Fibroblast of mammary gland (primary cell): ENCODE results near the gene AOPEP.
"Not testable (repeated sequence)": the region's sequence is repeated elsewhere in the genome, so short reads cannot be mapped to it uniquely, and the experiment has no call there.

Experiments used
- DNase-seq: peaks from one replicate; pipeline ENCODE4 v3.0.0-alpha.2; 2010; ENCODE audit warnings: low read depth
- H3K4me3 ChIP-seq: 2 replicates; pipeline ENCODE4 v1.5.1; 2011; ENCODE audit warnings: low read depth, mild to moderate bottlenecking, low read length, moderate library complexity; ENCODE audit not compliant: control insufficient read depth
- TF ChIP-seq, protein P1 (sequence below): conservative IDR thresholded peaks from 2 replicates; pipeline ENCODE4 v1.5.1; 2011; ENCODE audit warnings: low read depth, low read length, inconsistent platforms; ENCODE audit not compliant: control insufficient read depth, insufficient read depth

AOPEP gene

DNA sequence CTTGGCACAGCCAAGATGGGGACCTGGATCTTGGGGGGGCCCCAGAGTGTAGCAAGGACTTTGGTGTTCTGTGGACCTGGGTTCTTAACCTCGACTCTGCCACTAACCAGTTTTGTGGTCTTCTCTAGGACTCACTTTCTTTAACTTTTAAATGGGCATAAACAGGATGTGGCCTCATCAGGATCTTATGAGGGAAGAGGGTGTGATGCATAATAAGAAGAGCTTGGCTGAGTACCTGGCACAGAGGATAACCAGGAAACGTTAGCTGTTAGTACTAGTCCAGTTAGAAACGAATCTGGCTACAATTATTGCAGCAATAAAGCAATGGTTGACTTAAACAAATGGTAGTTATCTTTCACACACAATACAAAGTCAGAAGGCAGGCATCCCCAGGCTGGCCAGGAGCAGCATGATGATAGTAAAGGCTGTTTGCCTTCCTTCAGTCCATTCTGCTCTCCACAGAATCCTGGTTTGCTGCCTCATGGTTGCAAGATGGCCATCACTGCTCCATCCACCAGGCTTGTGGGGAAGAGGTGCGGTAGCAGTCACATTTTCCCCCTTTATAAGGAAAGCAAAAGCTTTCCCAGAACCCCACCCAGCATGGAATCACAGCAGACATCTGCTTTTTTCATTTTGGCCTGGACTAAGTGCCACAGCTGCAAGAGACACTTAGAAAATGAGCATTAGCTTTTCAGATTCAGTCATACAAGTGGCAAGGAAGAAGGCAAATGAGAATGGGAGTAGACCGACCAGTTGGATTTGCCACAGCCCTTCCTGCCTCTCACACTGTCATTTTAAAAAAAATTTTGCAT lies 225.0 kb downstream of the AOPEP start:
- H3K4me3 ChIP-seq, result no peak overlapping the region
- DNase-seq, result peak; percentile 27
- TF ChIP-seq, protein P1, sequence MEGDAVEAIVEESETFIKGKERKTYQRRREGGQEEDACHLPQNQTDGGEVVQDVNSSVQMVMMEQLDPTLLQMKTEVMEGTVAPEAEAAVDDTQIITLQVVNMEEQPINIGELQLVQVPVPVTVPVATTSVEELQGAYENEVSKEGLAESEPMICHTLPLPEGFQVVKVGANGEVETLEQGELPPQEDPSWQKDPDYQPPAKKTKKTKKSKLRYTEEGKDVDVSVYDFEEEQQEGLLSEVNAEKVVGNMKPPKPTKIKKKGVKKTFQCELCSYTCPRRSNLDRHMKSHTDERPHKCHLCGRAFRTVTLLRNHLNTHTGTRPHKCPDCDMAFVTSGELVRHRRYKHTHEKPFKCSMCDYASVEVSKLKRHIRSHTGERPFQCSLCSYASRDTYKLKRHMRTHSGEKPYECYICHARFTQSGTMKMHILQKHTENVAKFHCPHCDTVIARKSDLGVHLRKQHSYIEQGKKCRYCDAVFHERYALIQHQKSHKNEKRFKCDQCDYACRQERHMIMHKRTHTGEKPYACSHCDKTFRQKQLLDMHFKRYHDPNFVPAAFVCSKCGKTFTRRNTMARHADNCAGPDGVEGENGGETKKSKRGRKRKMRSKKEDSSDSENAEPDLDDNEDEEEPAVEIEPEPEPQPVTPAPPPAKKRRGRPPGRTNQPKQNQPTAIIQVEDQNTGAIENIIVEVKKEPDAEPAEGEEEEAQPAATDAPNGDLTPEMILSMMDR, result no peak

DNA sequence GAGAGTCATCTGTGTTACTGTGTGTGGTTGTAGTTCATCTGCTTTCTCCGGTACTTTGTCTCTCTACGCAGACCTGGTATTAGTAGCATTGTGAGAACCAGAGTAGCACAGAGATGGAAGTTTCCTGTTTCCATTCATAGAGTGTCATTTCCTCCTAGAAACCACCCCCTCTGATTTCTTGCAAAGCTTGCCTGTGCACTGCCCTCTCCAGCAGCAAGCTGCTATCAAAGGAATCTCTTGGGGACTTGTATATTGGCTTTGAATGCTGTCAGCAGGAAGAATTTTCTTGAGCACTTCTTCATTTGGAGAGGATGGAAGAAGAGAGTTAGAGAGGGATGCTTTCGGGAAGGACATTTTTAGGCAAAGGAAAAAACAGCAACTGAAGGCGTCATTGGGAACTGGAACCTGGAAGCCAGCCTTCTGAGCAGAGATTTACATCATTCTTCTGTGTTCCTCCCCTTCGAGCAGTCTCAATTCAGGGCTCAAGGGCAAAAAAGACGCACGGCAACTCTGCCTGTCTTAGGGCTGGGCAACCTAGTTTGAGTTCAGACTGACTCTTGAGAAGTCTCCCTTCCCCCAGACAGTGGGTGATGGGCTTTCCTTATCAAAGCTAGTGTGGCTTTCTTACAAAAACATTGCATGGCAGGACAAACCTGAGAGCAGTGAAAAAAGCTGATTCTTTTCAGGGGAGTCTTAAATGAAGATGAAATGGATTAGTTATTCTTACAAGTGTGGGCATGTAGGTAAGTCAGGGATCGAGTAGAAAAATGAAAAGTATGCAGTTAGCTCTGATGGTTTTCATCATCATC lies 226.3 kb downstream of the AOPEP start:
- TF ChIP-seq, protein P1, result no peak
- DNase-seq, result no peak
- no peak overlapping the region for H3K4me3 ChIP-seq

DNA sequence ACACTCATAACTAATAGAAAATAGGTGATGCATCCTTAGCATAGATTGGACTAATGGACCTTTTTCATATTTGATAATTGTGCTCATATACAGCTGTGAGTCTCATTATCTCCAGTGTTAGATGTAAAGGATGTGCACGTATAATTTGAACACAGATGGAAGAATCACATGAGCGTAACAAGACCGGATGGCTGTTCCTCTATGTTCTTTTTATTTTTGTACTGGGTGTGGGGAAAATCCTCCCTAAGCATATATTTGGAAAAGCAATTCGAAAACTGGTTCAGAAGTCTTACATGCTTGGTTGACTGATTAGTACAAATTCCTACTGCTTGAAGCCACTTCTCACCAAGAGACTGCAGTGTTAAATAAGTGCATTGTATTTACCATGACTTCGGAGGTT lies 230.2 kb downstream of the AOPEP start:
- TF ChIP-seq, protein P1, result no peak
- no peak overlapping the region for H3K4me3 ChIP-seq
- no peak for DNase-seq

DNA sequence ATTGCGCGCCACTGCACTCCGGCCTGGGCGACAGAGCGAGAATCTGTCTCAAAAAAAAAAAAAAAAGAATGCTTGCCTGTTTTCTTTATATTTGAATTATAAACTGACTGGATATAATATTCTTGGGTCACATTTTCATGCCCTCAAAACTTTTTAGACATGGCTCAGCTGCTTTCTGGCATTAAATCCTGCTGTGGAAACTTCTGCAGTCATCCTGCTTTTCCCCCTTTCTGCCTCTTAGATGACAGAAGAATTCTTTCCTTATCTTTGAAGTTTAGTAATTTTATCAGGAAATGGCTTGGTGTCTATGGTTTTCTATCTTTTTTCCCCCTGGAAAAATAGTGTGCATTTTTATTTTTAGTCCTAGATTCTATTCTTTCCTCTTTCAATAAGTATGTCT lies 234.5 kb downstream of the AOPEP start:
- TF ChIP-seq, protein P1, result no peak

DNA sequence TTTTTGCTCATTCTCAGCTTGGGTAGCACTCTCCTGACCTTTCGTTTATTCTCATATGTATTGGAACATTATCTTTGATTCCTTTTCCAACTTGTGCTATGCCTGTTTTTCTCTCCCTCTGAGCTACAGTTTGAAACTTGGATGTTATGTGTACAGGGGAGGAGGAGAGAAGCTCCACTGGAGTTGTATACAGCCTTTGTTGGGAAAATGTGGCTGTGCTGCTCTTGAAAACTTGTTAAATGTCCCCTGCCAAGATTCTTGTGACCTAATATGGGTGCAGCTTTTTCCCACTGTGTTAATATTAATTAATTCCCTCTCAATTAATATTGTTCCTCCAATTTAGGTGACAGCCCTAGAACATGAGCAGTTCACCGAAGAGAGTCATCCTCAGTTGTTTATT lies 235.4 kb downstream of the AOPEP start:
- no peak for DNase-seq
- H3K4me3 ChIP-seq, result no peak overlapping the region
- TF ChIP-seq, protein P1, result no peak

More for the DNA sequence above, 234.5 kb downstream of the AOPEP start:
- no peak for DNase-seq
- H3K4me3 ChIP-seq, result no peak overlapping the region

DNA sequence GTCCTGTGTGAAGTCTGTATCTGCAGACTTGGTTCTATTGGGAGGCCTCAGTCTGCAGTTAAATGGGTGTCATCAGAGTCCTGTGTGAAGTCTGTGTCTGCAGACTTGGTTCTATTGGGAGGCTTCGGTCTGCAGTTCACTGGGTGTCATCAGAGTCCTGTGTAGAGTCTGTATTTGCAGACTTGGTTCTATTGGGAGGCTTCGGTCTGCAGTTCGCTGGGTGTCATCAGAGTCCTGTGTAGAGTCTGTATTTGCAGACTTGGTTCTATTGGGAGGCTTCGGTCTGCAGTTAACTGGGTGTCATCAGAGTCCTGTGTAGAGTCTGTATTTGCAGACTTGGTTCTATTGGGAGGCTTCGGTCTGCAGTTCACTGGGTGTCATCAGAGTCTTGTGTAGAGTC lies 239.1 kb downstream of the AOPEP start:
- DNase-seq, H3K4me3 ChIP-seq: not testable (repeated sequence)

DNA sequence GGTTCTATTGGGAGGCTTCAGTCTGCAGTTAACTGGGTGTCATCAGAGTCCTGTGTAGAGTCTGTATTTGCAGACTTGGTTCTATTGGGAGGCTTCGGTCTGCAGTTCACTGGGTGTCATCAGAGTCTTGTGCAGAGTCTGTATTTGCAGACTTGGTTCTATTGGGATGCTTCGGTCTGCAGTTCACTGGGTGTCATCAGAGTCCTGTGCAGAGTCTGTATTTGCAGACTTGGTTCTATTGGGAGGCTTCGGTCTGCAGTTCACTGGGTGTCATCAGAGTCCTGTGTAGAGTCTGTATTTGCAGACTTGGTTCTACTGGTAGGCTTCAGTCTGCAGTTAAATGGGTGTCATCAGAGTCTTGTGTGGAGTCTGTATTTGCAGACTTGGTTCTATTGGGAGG lies 239.5 kb downstream of the AOPEP start:
- not testable (repeated sequence) for H3K4me3 ChIP-seq, DNase-seq
